DMS153 treated with DMSO at 0.1 percent for 48 hours (cell line): ENCODE results near the gene TMPRSS9.
"Not testable (repeated sequence)": the region's sequence is repeated elsewhere in the genome, so short reads cannot be mapped to it uniquely, and the experiment has no call there.

Experiments used
- DNase-seq: peaks from one replicate; lab custom pipeline; 2025; ENCODE audit not compliant: unreplicated experiment; lab: John Stamatoyannopoulos, UW

TMPRSS9 gene

GRCh38 chr19:2455851-2456570 lies 95.9 kb downstream of the TMPRSS9 start:
- DNase-seq = no peak

- DNase-seq = no peak
These were observed 97.5 kb downstream of the TMPRSS9 start for GRCh38 chr19:2457394-2458037.

GRCh38 chr19:2458054-2458453 lies 98.0 kb downstream of the TMPRSS9 start:
- no peak for DNase-seq

GRCh38 chr19:2458776-2459175 lies 98.7 kb downstream of the TMPRSS9 start:
- not testable (repeated sequence) for DNase-seq

GRCh38 chr19:2460245-2460644 lies 100.2 kb downstream of the TMPRSS9 start:
- DNase-seq = no peak

- peak; percentile 61 for DNase-seq
These were observed 101.9 kb downstream of the TMPRSS9 start for GRCh38 chr19:2461751-2462634.

- DNase-seq = peak; percentile 20
These were observed 102.8 kb downstream of the TMPRSS9 start for GRCh38 chr19:2462635-2463421.

GRCh38 chr19:2463694-2464093 lies 103.6 kb downstream of the TMPRSS9 start:
- not testable (repeated sequence) for DNase-seq

GRCh38 chr19:2464389-2464788 lies 104.3 kb downstream of the TMPRSS9 start:
- no peak for DNase-seq

- no peak for DNase-seq
These were observed 108.5 kb downstream of the TMPRSS9 start for GRCh38 chr19:2468596-2468995.

- no peak for DNase-seq
These were observed 109.2 kb downstream of the TMPRSS9 start for GRCh38 chr19:2469102-2469914.

GRCh38 chr19:2469915-2470200 lies 109.8 kb downstream of the TMPRSS9 start:
- DNase-seq = not testable (repeated sequence)

- peak; percentile 51 for DNase-seq
These were observed 114.4 kb downstream of the TMPRSS9 start for GRCh38 chr19:2474232-2475017.

- no peak for DNase-seq
These were observed 115.1 kb downstream of the TMPRSS9 start for GRCh38 chr19:2475018-2475701.
